HG03108 (cell line): ENCODE measurements around the gene BMP4.
"Not testable (repeated sequence)": the region's sequence is repeated elsewhere in the genome, so short reads cannot be mapped to it uniquely, and the experiment has no call there.

Source experiments
- ATAC-seq: cut with Tn5 transposase; IDR thresholded peaks from one replicate; pipeline ENCODE4 v1.9.1; 2021; ENCODE audit warnings: moderate library complexity; ENCODE audit not compliant: unreplicated experiment

BMP4 gene

DNA sequence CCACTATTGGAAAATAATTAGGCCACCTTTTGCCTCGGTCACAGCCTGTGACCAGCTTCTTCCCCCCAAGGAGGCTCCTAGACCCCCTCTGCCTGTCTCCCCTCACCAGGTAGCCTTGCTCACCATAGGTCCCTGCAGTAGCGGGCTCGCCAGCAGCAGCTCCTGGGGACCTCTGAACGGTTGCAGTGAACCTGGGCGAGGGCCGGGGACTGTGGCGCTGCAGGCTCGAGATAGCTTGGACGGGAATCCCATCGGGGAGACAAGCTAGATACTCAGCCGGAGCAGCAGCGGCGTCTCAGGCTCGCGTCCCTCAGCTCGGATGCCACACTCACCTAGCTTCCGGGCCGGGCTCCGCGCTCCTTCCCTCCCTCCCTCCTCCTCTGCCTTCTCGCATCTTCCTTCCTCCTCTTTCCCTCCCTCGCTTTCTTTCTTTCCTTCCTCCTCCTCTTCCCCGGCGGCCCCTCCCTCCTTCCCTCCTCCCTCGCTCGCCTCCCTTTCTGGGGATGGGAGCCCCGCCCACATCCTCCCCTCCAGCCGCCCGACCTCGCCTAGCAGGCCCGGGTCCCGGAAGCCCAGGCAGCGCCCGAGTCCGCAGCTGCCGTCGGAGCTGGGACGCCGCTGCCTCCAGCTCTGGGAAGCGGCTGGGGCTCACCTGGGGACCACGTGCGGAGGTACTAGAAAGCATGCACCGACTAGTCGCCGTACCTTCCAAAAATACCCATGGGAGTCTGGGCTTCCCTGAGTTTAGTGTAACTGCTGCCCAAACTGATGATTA lies at the start of gene BMP4:
Gene BMP4 (minus strand): TSS at position 399 of the 775 bp plus-strand sequence. CDS start 4,603 bp downstream, outside the sequence.
- ATAC-seq, result no peak

DNA sequence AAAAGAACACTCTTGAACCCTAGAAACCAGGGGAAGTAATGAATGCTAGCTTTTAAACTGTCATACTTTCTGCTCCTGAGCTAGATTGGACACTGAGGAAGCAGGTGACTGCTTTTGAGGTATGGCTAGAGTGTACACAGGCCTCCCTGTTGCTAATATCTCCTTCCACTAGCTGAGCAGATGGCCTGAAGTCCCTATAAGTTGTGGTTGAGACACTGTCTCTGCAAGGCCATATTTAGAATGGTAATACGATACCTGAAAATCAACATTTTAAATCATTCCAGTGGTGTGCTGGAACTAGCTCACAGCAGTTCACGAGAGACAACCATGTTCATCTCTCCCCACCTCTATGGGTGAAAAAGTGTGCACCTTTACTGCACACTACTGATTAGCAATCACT lies 46.4 kb upstream of the BMP4 start:
- ATAC-seq, result no peak

DNA sequence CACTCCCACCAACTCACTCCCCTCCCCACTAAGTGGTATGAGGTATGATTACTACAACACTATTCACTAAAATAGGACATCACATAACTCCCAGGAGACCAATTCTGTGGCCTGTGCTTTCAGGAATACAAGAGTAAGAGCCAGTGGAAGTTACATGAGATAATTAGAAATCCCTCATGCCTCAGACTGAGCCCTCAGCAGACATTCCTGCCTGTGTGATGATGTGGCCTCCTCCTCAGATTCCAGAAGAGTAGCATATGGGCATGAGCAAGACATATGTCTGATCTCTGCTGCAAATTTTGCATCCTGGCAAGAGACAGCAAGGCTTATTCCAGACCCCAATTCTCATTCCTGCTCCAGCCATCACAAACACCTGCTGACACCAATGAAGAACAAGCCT lies 46.0 kb upstream of the BMP4 start:
- ATAC-seq, result no peak

DNA sequence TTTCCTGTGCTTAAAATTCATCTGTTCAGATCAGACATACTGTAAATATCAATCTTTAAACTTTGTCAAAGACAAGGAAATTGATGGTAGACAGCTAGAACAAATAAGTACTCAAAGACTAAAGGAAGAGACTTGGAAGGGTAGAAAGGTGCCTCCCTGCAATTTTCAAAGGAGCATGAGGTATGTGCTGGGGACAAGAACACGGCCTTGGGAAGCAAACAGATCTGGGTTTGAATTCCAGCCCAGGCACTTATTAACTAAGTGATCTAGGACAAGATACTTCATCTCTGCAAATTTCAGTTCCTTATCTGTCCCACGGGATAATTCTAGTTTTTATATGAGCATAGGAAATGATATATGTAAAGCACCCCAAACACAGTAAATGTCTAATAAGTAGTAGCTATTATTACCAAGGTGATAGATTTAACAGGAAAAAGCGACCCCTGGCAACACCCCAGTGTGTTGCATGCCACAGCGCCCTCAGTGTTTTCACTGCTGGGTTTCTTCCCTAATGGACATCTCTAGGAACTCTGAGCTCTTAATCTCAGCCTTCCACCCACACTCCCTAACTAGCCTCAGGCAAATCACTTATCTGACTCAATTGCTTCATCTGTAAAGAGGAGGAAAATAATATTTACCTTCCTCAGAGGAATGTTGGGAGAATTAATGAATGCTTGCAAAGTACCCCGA lies 44.7 kb upstream of the BMP4 start:
- no peak for ATAC-seq

DNA sequence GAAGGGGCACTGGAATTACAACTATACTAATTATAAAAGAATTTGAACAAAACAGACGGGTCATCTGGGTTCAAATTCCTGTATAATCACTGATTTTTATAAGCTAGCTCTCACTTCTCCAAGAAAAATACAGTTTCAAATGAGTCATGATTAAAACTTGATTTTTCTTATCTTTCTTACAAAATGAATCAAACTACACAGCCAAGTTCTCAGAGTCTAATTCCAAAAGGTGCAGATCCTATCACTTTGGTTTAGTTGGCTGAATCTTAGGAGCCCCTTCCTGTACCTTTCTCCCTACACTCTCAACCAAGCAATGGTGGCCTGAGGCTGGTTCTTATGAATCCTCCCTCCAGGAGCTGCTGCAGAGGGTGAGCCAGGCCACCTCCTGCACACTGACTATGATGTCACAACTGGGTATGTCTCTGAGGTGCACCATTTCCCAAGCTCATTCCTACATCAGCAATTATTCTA lies 43.8 kb upstream of the BMP4 start:
- ATAC-seq, result no peak

DNA sequence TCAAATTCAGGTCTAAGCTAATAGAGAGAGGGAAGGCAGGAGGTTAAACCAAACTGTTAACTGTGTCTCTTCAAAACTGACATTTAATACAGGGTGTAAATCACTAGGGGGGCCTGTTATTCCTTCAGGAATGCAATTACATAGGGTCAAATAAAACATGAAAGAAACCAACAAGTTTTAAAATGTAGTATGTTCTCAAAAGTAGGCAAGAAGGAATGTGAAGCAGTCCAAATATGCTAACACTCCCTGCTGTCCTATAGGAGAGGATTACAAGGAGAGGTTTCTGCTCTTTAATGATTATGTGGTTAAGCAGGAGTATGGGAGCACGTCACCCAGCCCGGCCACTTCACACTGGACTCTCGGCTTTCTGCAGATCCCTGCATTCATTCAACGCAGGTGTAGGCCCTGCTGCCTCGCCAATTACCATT lies 42.5 kb upstream of the BMP4 start:
- no peak for ATAC-seq

DNA sequence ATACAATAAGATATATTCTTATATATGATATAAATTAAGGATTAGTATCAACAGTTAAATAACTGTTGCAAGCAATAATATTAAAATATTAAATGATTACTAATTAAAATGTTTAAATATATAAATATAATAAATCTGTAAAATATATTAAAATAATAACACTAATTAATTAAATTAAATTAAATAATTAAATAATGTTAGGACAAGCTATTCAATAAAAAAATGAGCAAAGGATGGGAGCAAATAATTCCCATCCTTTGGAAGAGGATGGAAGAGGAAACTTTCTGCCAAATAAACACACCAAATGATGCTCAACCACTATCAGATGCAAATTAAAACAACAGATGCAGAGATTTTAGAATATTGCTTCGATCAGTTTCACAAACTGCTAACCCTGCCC lies 39.4 kb upstream of the BMP4 start:
- no peak for ATAC-seq

DNA sequence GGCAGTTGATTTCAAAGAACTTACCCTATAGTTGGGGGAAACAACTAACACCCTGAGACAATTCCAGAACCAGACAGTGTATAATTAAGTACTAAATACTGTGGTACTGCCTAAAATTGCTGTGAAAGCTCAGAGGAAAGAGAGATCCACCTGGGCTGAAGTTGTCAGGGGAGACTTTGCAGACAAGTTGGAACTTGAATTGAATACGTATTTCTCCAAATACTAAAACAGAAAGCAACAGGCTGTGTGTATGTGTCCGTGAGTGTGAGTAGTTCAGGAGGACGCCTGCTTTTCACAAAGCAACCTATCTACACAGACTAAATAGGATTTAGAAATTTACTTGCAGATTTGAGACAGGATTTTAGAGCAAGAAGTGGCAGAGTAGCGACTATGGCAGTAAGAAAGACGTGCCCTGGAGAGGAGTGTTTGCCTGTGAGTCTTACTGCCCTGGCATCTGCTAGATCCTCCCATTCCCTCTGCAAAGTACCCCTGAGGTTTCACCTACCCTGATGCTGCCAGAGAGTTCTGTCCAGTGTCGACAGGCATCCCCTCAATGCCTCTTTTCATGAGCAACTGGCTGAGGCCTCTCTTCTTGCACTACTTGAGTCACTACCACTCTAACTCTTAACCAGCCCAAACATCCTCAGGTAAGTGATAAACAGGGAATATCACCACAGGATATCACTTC lies 37.4 kb upstream of the BMP4 start:
- ATAC-seq, result no peak

DNA sequence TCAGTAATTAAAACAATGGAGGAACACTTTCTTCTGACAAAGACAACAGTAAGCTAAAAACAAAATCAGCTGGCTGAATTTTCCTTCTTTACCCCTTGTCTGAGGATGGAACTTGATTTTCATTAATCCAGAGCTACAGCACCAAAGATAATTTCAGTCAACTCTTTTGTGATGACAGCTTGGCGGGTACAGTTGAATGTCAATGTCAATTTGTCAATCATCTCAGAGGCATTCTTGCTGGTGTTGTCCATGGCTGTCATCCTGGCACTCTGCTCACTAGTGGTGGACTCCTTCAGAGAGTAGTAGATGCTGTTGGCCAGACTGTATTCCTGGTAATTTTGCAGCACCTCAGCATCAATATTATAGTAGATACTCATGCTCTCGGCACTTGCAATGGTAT lies 34.4 kb upstream of the BMP4 start:
- ATAC-seq, result no peak

DNA sequence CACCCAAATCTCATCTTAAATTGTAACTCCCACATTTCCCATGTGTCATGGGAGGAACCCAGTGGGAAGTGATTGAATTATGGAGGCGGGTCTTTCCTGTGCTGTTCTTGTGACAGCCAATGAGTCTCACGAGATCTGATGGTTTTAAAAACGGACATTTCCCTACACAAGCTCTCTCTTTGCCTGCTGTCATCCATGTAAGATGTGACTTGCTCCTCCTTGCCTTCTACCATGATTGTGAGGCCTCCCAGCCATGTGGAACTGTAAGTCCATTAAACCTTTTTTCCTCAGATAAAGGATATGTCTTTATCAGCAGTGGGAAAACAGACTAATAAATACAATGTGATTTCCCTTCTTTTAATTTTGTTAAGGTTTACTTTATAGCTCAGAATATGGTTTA lies 30.1 kb upstream of the BMP4 start:
- ATAC-seq, result not testable (repeated sequence)

DNA sequence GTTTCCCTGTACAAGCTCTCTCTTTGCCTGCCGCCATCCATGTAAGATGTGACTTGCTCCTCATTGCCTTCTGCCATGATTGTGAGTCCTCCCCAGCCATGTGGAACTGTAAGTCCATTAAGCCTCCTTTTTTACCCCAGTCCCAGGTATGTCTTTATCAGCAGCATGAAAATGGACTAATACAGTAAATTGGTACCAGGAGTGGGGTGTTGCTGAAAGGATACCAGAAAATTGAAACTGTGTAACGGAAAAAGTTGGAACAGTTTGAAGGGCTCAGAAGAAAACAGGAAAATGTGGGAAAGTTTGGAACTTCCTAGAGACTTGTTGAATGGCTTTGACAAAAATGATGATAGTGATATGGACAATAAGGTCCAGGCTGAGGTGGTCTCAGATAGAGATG lies 28.3 kb upstream of the BMP4 start:
- ATAC-seq, result not testable (repeated sequence)

DNA sequence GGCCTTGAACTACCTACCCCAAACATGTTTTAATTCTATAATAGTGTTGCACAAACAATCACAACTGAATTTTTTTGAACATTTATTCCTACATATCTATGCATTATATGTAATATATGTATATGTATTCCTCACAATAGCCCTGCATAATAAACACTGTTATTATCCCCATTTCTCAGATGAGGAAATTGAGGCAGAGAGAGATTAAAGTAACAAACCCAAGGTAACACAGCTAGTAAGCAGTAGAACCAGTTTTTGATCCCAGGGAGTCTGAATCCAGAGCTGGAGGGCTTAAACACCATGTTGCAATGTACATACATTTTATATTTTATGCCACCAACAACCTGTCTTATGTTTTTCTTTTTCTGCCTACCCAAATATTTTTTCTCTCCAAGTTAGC lies 26.5 kb upstream of the BMP4 start:
- ATAC-seq, result no peak

DNA sequence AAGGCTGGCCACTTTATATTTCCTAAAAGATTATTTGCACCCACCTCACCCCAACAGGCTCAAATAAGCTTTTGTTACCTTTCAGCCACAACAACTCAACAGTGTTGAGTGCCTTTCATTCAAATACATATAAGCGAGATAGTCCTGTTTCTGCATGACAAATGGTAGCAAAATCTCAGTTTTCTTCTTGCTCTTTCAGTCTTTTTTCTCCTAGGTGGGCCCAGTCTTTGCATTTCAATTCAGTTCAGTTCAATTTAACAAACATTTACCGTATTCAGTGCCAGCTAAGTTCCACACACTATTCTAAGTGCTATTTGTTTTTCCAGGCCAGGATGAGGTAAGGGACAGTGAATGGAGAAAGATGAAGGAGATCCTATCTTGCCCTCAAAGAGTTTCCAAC lies 25.9 kb upstream of the BMP4 start:
- ATAC-seq, result no peak

DNA sequence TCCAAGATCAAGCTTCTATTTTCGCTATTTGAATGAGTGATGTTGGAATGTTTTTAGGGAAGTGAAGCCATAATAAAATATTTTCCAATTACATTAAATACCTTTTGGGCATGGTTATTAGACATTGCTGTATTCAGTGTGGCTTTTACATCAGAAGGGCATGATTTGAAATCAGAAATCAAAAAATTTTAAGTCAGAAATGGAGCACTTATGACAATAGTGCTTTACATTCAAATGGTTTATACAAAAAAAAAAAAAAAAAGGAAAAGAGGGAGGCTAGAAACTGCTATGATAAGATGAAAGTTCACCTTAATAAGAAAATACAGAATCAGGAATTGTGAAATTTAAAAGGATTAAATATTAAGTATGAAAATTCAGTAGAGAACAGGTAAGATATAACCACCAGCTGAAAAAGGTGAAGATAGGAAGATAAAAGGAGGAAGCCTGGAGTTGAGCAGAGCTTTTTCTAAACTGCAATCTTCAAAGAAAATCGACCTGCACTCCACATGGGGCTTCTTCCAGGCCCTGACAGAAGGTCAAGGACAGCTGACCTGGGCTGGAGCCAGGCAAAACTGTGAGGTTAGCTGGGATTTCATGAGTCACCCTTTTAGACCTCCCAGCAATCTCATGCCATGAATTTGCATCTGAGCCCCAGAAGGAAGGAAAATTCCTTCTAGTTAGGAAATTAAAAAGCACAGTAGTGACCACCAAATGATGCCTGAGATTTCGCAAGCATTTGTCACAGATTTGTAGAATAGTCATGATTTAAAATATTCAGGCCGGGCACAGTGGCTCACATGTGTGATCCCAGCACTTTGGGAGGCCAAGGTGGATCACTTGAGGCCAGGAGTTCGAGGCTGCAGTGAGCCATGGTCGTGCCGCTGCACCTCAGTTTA lies 23.4 kb upstream of the BMP4 start:
- ATAC-seq, result no peak

DNA sequence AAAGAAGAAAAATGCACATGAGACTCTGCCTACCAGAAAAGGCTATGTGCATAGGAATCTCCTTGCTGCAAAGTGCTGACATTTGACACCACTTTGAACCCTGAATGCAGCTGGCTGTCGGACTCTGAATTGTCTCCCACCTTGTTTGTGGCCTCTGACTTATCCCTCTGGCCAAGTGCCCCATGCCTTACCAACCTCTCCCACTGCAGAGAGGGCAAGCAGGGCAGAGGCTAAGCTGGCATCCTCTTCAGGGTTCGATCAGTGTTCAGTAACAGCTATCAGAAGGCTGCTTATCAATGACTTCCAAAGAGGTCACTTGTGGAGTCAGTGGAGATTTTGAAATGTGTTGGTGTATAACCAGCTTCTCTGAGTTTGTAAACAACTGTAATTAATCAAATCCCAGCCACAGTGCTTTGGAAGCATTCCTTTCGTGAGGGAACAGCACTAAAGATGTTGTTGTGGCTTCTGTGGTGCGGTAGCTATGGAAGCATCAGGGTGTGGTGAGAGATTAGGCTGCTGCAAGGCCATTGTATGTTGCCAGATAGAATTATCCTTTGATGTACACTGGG lies 22.6 kb upstream of the BMP4 start:
- no peak for ATAC-seq

DNA sequence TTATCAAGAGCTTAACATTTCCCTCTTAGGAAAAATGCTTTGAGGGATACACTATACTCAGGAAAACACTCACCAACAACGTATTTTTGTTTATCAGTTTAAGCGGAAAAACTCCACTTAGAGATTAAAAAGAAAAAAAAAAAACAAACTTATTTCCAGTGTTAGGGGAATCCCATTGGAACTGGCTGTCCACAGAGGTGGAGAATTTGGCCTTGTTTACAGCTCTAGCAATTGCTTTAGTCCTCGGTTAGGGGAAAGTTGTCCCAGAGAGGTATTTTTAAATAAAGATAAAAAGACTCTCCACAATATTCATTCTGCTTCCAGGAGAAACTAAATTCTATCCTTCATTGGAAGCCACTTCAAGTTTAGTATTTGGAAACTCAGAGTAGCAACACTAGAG lies 21.6 kb upstream of the BMP4 start:
- ATAC-seq, result no peak

DNA sequence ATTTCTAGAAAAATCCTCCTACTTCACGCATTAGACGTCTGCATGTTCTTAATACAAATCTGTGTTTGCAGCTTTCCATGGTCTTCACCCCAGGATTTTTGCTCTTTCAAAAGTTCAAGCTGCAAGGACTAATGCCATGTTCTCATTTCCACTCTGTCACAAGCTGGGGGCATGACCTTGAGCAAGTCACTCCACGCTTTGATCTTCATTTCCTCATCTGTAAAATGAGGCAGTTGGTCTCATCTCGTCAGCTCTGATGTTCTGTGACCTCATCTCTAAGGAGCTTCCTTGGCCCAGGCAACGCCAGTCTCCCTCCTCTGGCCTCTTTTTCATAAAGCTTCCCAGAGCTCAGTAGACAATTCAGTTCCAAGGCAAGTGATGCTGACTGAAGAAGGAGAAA lies 18.8 kb upstream of the BMP4 start:
- no peak for ATAC-seq

DNA sequence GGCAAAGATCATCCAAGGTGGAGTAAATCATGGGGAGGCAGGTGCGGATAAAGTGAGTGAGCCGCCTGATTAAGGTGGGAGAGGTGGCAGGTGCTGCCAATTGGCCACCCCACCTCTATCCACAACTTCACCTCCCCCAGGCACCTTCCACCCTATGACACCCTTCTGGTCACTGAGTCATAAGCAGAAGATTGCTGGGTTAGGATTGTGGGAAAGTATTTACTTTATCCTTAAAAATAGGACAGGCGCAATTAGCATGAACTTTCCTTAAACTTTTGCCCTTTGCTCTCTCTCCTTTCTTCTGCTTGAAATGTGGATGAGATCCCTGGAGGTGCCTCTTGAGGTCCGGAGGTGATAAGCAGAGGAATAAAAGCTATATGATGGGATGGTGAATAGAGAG lies 14.9 kb upstream of the BMP4 start:
- ATAC-seq, result no peak

DNA sequence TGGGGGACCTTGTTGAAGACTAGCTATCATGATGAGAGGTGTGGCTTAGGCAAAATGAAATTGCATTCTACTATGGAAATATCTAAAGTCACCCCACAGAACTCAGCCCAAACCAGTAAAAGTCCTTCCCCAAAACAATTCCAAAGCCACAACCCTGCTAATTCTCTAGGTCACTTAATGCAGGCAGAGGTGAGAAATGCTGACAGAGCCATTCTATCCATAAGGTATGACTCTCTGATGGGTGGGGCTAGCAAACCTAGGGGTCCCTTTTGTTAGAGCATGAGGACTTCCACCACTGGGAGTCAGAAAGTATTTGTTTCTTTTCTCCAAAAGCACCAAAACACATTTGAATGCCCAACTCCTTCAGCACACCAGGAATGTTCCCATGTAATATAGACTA lies 12.7 kb upstream of the BMP4 start:
- ATAC-seq, result no peak

DNA sequence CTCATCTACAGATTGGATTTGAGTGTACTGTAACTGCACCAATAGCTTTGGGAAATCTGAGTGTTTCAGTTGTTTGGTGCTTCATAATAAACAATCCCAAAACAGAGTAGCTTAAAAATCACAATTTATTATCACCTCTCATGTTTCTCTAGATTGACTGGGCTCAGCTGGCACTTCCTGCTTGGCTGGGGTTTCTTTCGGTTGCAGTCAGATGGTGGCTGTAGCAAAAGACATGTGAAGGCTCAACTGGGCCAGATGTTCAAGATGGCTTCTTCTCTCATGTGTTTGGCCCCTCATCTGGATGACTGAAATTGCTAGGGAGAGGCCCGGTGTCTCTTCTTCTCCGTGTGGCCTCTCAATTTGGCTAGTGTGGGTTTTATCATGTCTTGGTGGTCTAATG lies 12.1 kb upstream of the BMP4 start:
- no peak for ATAC-seq

DNA sequence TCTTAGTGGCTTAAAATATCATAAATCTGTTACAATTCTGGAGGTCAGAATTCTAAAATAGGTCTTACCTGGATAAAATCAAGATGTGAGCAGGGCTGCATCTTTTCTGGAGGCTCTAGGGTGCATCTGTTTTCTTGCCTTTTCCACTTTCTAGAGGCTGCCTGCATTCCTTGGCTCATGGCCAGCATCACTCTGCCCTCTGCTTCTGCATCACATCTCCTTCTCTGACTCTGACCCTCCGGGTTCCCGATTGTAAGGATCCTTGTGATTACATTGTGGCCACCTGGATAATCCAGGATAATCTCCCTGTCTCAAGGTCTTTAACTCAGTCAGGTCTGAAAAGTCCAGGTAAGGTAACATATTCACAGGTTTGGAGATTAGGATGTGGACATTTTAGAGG lies 11.0 kb upstream of the BMP4 start:
- no peak for ATAC-seq
